Tibial artery (tissue), 4 donors: ENCODE measurements around the gene SHC1.

Experiments used
- DNase-seq, 2 donors: peaks; one replicate each; pipeline ENCODE4 v3.0.0-alpha.2; 2019
- H3K27ac ChIP-seq, 2 donors: fragments of 200-600 bp; sonication (generic) in 1 of 2; 1 replicate in 1 of 2; 2 replicates in 1 of 2; pipeline ENCODE4 v1.5.1; 2018 to 2019; ENCODE audit warnings: mild to moderate bottlenecking in 1 of 2
- H3K27me3 ChIP-seq, 2 donors: fragments of 200-600 bp; sonication (generic) in 1 of 2; one replicate each; pipeline versions ENCODE4 v1.5.1 to v1.6.0; 2016 to 2019
- H3K36me3 ChIP-seq, 3 donors: fragments of 200-600 bp; sonication (generic) in 2 of 3; one replicate each; pipeline ENCODE4 v1.5.1; 2016 to 2019; ENCODE audit warnings: mild to moderate bottlenecking in 2 of 3
- H3K4me1 ChIP-seq, 4 donors: fragments of 200-600 bp; sonication (generic) in 2 of 4; 1 replicate in 3 of 4; 2 replicates in 1 of 4; pipeline ENCODE4 v1.5.1; 2016 to 2019
- H3K4me3 ChIP-seq, 2 donors: fragments of 200-600 bp; sonication (generic) in 1 of 2; 1 replicate in 1 of 2; 2 replicates in 1 of 2; pipeline ENCODE4 v1.5.1; 2018 to 2019; ENCODE audit warnings: mild to moderate bottlenecking in 2 of 2
- H3K9me3 ChIP-seq, 3 donors: fragments of 200-600 bp; sonication (generic) in 1 of 3; one replicate each; pipeline ENCODE4 v1.5.1; 2016 to 2019
- CTCF ChIP-seq, 2 experiments: fragments of 200-600 bp in 1 of 2; fragments of 450-650 bp in 1 of 2; IDR thresholded peaks; one replicate each; pipeline ENCODE4 v1.5.1; 2017 to 2019; ENCODE audit warnings: antibody characterized with exemption in 2 of 2, mild to moderate bottlenecking in 1 of 2, moderate library complexity in 1 of 2
- intact Hi-C: fragments of 100-400 bp; cut with DNase I; formaldehyde crosslinking; loops from one replicate; pipeline ENCODE4 v1.15.0; 2023; ENCODE audit warnings: low total_unique reads

Gene SHC1

GRCh38 chr1:154955039-154955717 lies 15.4 kb downstream of the SHC1 start:
- Histone ChIP-seq H3K36me3 (peaks cover 0 to 36% (median 25%) of the 10 kb centered on the region in 3 donors), H3K4me1 (peaks cover 7 to 64% (median 51%) of the 10 kb centered on the region in 4 donors), H3K4me3 (peak overlapping the region; percentile 55 to 61), H3K27ac (peak overlapping the region; percentile 82 to 83), H3K27me3 (no peaks in the 10 kb centered on the region), H3K9me3 (no peaks in the 10 kb centered on the region)
- intact Hi-C loops: no loop called here
- TF ChIP-seq CTCF (IDR thresholded peaks at IDR 0.05): no peak
- DNase-seq: peak in 1 of 2 donors; percentile 55

- H3K9me3 ChIP-seq: no peaks in the 10 kb centered on the region
- H3K27ac ChIP-seq: peak overlapping the region; percentile 82 to 83
- DNase-seq: no peak
- H3K36me3 ChIP-seq: peaks cover 0 to 39% (median 26%) of the 10 kb centered on the region in 3 donors
- peaks cover 7 to 62% (median 48%) of the 10 kb centered on the region in 4 donors for H3K4me1 ChIP-seq
- H3K27me3 ChIP-seq: no peaks in the 10 kb centered on the region
- intact Hi-C loops: no loop called here
- H3K4me3 ChIP-seq: peak overlapping the region; percentile 55 to 61
- no peak for TF ChIP-seq CTCF (IDR thresholded peaks at IDR 0.05)
Measured at GRCh38 chr1:154954541-154954940, 16.0 kb downstream of the SHC1 start.

- Histone ChIP-seq H3K27ac (no peak overlapping the region), H3K4me1 (peaks cover 7 to 55% (median 47%) of the 10 kb centered on the region in 4 donors), H3K36me3 (peaks cover 0 to 37% (median 18%) of the 10 kb centered on the region in 3 donors), H3K4me3 (peak overlapping the region in 1 of 2 donors; percentile 4), H3K9me3 (no peaks in the 10 kb centered on the region), H3K27me3 (no peaks in the 10 kb centered on the region)
- intact Hi-C loops: no loop called here
- TF ChIP-seq CTCF (IDR thresholded peaks at IDR 0.05): no peak
- no peak for DNase-seq
Measured at GRCh38 chr1:154953611-154954038, 16.9 kb downstream of the SHC1 start.

- Histone ChIP-seq H3K27me3 (no peaks in the 10 kb centered on the region), H3K27ac (no peak overlapping the region), H3K36me3 (peaks cover 6 to 38% (median 25%) of the 10 kb centered on the region in 3 donors), H3K4me1 (peaks cover 7 to 54% (median 47%) of the 10 kb centered on the region in 4 donors), H3K4me3 (no peak overlapping the region), H3K9me3 (no peaks in the 10 kb centered on the region)
- intact Hi-C loops: no loop called here
- DNase-seq: no peak
- no peak for TF ChIP-seq CTCF (IDR thresholded peaks at IDR 0.05)
Measured at GRCh38 chr1:154952664-154953063, 17.9 kb downstream of the SHC1 start.

GRCh38 chr1:154951901-154952657 lies 18.5 kb downstream of the SHC1 start:
- TF ChIP-seq CTCF (IDR thresholded peaks at IDR 0.05): no peak
- H3K36me3 ChIP-seq: peaks cover 6 to 44% (median 30%) of the 10 kb centered on the region in 3 donors
- H3K4me1 ChIP-seq: peaks cover 7 to 48% (median 43%) of the 10 kb centered on the region in 4 donors
- no peaks in the 10 kb centered on the region for H3K27me3 ChIP-seq
- H3K4me3 ChIP-seq: no peak overlapping the region
- intact Hi-C loops: no loop called here
- no peak for DNase-seq
- no peaks in the 10 kb centered on the region for H3K9me3 ChIP-seq
- H3K27ac ChIP-seq: no peak overlapping the region
